NCI-H128 (cell line): ENCODE data around the gene COG2.
"Not testable (repeated sequence)": the region's sequence is repeated elsewhere in the genome, so short reads cannot be mapped to it uniquely, and the experiment has no call there.

Source experiments
- DNase-seq: peaks from one replicate; lab custom pipeline; 2025; ENCODE audit not compliant: unreplicated experiment; lab: John Stamatoyannopoulos, UW

Gene COG2

GRCh38 chr1:230713547-230713914 is 71.2 kb downstream of the COG2 start:
- DNase-seq = no peak

- no peak for DNase-seq
These were observed 71.9 kb downstream of the COG2 start, which contains the start of gene AGT for GRCh38 chr1:230713915-230714764. Gene AGT, minus strand, starts transcription at chr1:230714122. Its CDS starts 3,299 bp downstream, at chr1:230710823.

GRCh38 chr1:230715510-230715909 is 73.2 kb downstream of the COG2 start:
- no peak for DNase-seq

GRCh38 chr1:230716453-230716852 is 74.2 kb downstream of the COG2 start:
- DNase-seq = not testable (repeated sequence)

GRCh38 chr1:230717251-230717650 is 75.0 kb downstream of the COG2 start:
- DNase-seq = no peak

- DNase-seq = not testable (repeated sequence)
These were observed 79.7 kb downstream of the COG2 start for GRCh38 chr1:230721849-230722522.

GRCh38 chr1:230725256-230726012 is 83.2 kb downstream of the COG2 start:
- DNase-seq = no peak

- no peak for DNase-seq
These were observed 86.6 kb downstream of the COG2 start for GRCh38 chr1:230728710-230729392.

- no peak for DNase-seq
These were observed 88.7 kb downstream of the COG2 start for GRCh38 chr1:230730977-230731376.

GRCh38 chr1:230735447-230735846 is 93.2 kb downstream of the COG2 start:
- DNase-seq = no peak

- no peak for DNase-seq
These were observed 95.5 kb downstream of the COG2 start for GRCh38 chr1:230737622-230738262.

- no peak for DNase-seq
These were observed 97.4 kb downstream of the COG2 start for GRCh38 chr1:230739564-230740290.
